GM18909 (cell line): Measurements from ENCODE around the gene CIAO3.

ENCODE experiments used
- ATAC-seq: cut with Tn5 transposase; IDR thresholded peaks from one replicate; pipeline ENCODE4 v1.9.1; 2021; ENCODE audit warnings: mild to moderate bottlenecking; ENCODE audit not compliant: unreplicated experiment, poor library complexity

Gene CIAO3

DNA sequence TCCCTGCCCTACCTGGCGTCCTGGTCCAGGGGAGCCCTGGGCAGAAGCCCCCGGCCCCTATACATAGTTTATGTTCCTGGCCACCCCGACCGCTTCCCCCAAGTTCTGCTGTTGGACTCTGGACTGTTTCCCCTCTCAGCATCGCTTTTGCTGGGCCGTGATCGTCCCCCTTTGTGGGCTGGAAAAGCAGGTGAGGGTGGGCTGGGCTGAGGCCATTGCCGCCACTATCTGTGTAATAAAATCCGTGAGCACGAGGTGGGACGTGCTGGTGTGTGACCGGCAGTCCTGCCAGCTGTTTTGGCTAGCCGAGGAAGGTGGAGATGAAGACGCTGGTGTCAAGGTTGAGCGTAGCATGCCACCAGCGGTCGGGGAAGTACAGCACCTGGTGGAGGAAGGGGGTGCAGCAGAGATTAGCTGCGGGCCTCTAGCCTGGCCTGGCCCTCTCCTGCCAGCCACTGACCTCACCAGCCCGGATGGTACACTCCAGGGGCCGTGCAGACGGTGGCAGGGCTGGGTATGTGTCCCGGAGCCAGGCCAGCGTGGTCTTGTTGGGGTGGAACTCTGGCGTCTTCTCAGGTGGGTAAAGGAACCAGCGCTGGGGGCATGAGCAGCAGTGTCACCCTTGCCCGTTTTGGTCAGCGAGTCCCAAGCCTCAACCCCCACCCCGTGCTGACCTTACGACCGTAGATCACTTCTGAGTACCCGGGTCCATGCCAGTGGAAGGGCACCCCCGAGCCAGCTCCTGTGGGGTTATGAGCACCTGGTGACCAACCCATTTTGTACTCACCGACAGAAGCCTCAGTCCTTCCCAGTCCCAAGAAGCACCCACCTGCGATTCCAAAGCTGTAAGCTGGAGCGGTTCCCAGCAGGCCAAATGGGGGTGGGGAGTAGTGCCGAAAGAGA is 58.1 kb downstream of the CIAO3 start:
- no peak for ATAC-seq

DNA sequence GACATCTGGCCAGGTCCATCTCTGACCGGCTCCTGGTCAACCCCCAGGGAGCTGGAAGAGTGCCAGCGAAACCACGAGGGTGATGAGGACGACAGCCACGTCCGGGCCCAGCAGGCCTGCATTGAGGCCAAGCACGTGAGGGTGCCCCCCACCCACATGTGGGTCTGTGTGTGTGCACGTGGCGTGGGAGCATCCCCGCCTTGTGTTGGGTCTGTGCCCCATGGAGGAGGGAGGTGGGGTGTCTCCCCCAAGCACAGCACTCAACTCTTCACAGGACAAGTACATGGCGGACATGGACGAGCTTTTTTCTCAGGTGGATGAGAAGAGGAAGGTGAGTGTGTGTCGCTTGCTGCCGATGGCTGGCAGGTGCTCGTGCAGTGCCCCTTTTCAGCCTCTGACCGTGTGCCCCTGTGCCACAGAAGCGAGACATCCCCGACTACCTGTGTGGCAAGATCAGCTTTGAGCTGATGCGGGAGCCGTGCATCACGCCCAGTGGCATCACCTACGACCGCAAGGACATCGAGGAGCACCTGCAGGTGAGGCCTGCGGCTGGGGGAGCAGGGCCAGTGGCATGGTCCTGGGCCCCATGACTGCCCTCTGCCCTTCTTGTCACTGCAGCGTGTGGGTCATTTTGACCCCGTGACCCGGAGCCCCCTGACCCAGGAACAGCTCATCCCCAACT is 58.9 kb downstream of the CIAO3 start:
- no peak for ATAC-seq

DNA sequence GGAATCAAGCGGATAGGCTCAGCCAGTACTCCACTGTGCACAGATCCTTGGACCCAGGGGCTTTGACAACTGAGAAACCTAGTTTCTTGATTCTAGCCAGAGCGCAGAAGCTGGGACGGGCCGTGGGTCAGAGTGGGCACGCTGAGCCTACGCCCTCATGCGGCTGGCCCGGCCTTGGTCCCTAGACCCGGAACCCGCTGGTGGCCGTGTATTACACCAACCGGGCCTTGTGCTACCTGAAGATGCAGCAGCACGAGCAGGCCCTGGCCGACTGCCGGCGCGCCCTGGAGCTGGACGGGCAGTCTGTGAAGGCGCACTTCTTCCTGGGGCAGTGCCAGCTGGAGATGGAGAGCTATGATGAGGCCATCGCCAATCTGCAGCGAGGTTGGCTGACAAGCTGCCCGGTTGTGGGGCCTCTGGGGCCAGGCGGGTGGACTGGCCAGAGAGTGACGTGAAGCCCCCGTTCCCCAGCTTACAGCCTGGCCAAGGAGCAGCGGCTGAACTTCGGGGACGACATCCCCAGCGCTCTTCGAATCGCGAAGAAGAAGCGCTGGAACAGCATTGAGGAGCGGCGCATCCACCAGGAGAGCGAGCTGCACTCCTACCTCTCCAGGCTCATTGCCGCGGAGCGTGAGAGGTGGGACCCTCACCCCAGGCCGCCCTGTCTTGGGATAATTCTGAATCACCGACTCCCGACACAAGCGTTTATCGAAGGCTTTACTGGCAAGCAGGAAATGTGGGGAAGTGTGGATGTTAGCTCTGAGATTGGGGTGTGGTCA is 59.6 kb downstream of the CIAO3 start:
- no peak for ATAC-seq

GRCh38 chr16:680625-680945 is 60.2 kb downstream of the CIAO3 start:
- ATAC-seq: no peak

- peak; percentile 42 for ATAC-seq
Measured at GRCh38 chr16:679814-680624, 60.8 kb downstream of the CIAO3 start, which contains the start of gene STUB1. Gene STUB1 (plus strand): TSS chr16:680410. CDS start chr16:680526, 116 bp downstream.
